Activated CD4-positive, CD25-positive, alpha-beta regulatory T cell (primary cell): ENCODE results near the gene MSANTD2.
"Not testable (repeated sequence)": the region's sequence is repeated elsewhere in the genome, so short reads cannot be mapped to it uniquely, and the experiment has no call there.

Experiments used
- DNase-seq, 4 experiments: peaks; one replicate each; lab custom pipeline; 2025; lab: John Stamatoyannopoulos, UW

The MSANTD2 gene

GRCh38 chr11:124770959-124771358 is 29.2 kb downstream of the MSANTD2 start:
- DNase-seq, result not testable (repeated sequence)

GRCh38 chr11:124769806-124770774 is 30.1 kb downstream of the MSANTD2 start:
- no peak for DNase-seq

GRCh38 chr11:124768914-124769313 is 31.3 kb downstream of the MSANTD2 start:
- no peak for DNase-seq

- DNase-seq, result no peak
These were observed 34.0 kb downstream of the MSANTD2 start for GRCh38 chr11:124766156-124766555.

- peak; percentile 65 to 76 (median 76) for DNase-seq
These were observed 36.9 kb downstream of the MSANTD2 start for GRCh38 chr11:124763156-124763947.

GRCh38 chr11:124762624-124763155 is 37.5 kb downstream of the MSANTD2 start:
- DNase-seq, result no peak

- DNase-seq, result peak in 3 of 4 experiments; percentile 24 to 47 (median 36)
These were observed 38.0 kb downstream of the MSANTD2 start, which contains the start of gene ESAM for GRCh38 chr11:124762105-124762623. ESAM (minus strand) TSS chr11:124762290; CDS start chr11:124762154, 136 bp downstream.

GRCh38 chr11:124761301-124762104 is 38.7 kb downstream of the MSANTD2 start:
- DNase-seq, result no peak

- no peak for DNase-seq
These were observed 39.4 kb downstream of the MSANTD2 start for GRCh38 chr11:124760806-124761205.

GRCh38 chr11:124760205-124760652 is 40.0 kb downstream of the MSANTD2 start:
- DNase-seq, result no peak

GRCh38 chr11:124759266-124760204 is 40.7 kb downstream of the MSANTD2 start:
- DNase-seq, result no peak

- DNase-seq, result peak in 3 of 4 experiments; percentile 37 to 41 (median 40)
These were observed 41.6 kb downstream of the MSANTD2 start for GRCh38 chr11:124758355-124759265.

- DNase-seq, result no peak
These were observed 42.9 kb downstream of the MSANTD2 start for GRCh38 chr11:124757320-124757719.

- no peak for DNase-seq
These were observed 43.4 kb downstream of the MSANTD2 start for GRCh38 chr11:124756753-124757227.

- no peak for DNase-seq
These were observed 44.0 kb downstream of the MSANTD2 start for GRCh38 chr11:124756033-124756752.

- DNase-seq, result no peak
These were observed 45.5 kb downstream of the MSANTD2 start for GRCh38 chr11:124754710-124755109.

GRCh38 chr11:124754309-124754708 is 45.9 kb downstream of the MSANTD2 start:
- no peak for DNase-seq

GRCh38 chr11:124753624-124754023 is 46.6 kb downstream of the MSANTD2 start:
- no peak for DNase-seq
